T-helper 1 cell treated with Interleukin-12 subunit alpha and Interleukin-12 subunit beta and Interleukin-4 antibody, amounts not matched to agents 30 μg/mL and 1 μg/mL, for 36 hours (primary cell): ENCODE measurements around the gene ALS2CL.
"Not testable (repeated sequence)": the region's sequence is repeated elsewhere in the genome, so short reads cannot be mapped to it uniquely, and the experiment has no call there.

Experiments
- H3K27ac Mint-ChIP-seq: one replicate; pipeline ENCODE4 v1.8.0; 2021; ENCODE audit warnings: mild to moderate bottlenecking, mixed read lengths
- H3K27me3 Mint-ChIP-seq: one replicate; pipeline ENCODE4 v1.8.0; 2021; ENCODE audit warnings: low read depth, mixed read lengths
- H3K36me3 Mint-ChIP-seq: one replicate; pipeline ENCODE4 v1.8.0; 2021; ENCODE audit warnings: low read depth, mixed read lengths
- H3K4me1 Mint-ChIP-seq: one replicate; pipeline ENCODE4 v1.8.0; 2021; ENCODE audit warnings: low read depth, mixed read lengths
- H3K4me3 Mint-ChIP-seq: one replicate; pipeline ENCODE4 v1.8.0; 2021; ENCODE audit warnings: mild to moderate bottlenecking, moderate library complexity, mixed read lengths
- H3K9me3 Mint-ChIP-seq: one replicate; pipeline ENCODE4 v1.8.0; 2021; ENCODE audit warnings: mixed read lengths

Gene ALS2CL

GRCh38 chr3:46710671-46711295 is 17.3 kb upstream of the ALS2CL start:
- Mint-ChIP-seq H3K27ac (no peak overlapping the region), H3K4me3 (no peak overlapping the region), H3K9me3 (no peaks in the 10 kb centered on the region), H3K27me3 (no peaks in the 10 kb centered on the region), H3K4me1 (no peaks in the 10 kb centered on the region), H3K36me3 (no peaks in the 10 kb centered on the region)

GRCh38 chr3:46710229-46710628 is 16.8 kb upstream of the ALS2CL start:
- Mint-ChIP-seq H3K36me3 (no peaks in the 10 kb centered on the region), H3K4me3 (no peak overlapping the region), H3K27ac (no peak overlapping the region), H3K4me1 (no peaks in the 10 kb centered on the region), H3K9me3 (no peaks in the 10 kb centered on the region), H3K27me3 (no peaks in the 10 kb centered on the region)

DNA sequence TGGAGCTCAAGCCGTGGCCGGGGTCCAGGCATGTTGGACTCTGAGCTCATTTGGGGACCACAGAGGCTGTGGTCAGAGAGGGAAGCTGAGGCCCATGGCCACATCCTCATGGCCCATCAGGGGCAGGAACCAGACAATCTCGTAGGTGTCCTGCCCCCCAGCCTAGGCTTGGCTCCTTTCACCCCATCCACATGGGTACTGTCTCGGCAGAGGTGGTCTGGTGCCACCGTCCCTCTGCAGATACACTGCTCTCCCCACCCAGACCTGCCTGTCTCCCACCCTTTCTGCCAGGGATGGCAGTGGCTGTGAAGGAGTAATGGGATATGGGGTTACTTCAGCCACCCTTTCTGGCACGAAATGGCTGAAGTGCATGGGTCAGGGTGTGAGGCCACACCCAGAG is 16.2 kb upstream of the ALS2CL start:
- Mint-ChIP-seq H3K27ac (no peak overlapping the region), H3K4me3 (no peak overlapping the region), H3K9me3 (no peaks in the 10 kb centered on the region), H3K27me3 (no peaks in the 10 kb centered on the region), H3K4me1 (no peaks in the 10 kb centered on the region), H3K36me3 (no peaks in the 10 kb centered on the region)

DNA sequence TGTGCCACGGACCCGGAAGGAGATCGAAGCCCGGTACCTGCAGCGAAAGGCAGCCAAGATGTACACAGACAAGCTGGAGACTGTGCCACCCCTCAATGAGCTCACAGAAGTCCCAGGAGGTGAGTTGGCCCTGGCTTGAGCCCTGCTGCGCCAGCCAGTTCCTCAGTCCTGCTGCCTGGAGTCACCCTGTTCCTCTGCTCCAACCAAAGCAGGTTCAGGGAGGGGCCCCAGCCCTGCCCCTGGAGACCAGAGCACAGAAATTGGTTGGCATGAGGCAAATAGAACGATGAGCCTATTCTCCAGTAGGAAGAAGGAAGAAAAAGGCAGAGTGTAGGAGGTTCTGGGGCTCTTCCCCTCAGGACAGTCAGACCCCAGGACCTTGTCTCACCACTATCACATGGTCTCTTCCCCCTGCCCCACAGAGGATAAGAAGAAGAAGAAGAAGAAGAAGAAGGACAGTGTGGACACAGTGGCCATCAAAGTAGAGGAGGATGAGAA is 15.7 kb upstream of the ALS2CL start:
- H3K4me1 Mint-ChIP-seq = no peaks in the 10 kb centered on the region
- H3K9me3 Mint-ChIP-seq = no peaks in the 10 kb centered on the region
- H3K27me3 Mint-ChIP-seq = no peaks in the 10 kb centered on the region
- no peak overlapping the region for H3K27ac Mint-ChIP-seq
- no peaks in the 10 kb centered on the region for H3K36me3 Mint-ChIP-seq
- no peak overlapping the region for H3K4me3 Mint-ChIP-seq

- Mint-ChIP-seq H3K36me3 (no peaks in the 10 kb centered on the region), H3K9me3 (no peaks in the 10 kb centered on the region), H3K27me3 (peaks cover 4% of the 10 kb centered on the region), H3K27ac (no peak overlapping the region), H3K4me1 (no peaks in the 10 kb centered on the region), H3K4me3 (no peak overlapping the region)
These were observed 15.1 kb upstream of the ALS2CL start for GRCh38 chr3:46708401-46709156.

- no peak overlapping the region for H3K27ac Mint-ChIP-seq
- no peak overlapping the region for H3K4me3 Mint-ChIP-seq
- no peaks in the 10 kb centered on the region for H3K9me3 Mint-ChIP-seq
- H3K4me1 Mint-ChIP-seq = no peaks in the 10 kb centered on the region
- H3K27me3 Mint-ChIP-seq = peaks cover 5% of the 10 kb centered on the region
- no peaks in the 10 kb centered on the region for H3K36me3 Mint-ChIP-seq
These were observed 14.1 kb upstream of the ALS2CL start for GRCh38 chr3:46707601-46708011.

DNA sequence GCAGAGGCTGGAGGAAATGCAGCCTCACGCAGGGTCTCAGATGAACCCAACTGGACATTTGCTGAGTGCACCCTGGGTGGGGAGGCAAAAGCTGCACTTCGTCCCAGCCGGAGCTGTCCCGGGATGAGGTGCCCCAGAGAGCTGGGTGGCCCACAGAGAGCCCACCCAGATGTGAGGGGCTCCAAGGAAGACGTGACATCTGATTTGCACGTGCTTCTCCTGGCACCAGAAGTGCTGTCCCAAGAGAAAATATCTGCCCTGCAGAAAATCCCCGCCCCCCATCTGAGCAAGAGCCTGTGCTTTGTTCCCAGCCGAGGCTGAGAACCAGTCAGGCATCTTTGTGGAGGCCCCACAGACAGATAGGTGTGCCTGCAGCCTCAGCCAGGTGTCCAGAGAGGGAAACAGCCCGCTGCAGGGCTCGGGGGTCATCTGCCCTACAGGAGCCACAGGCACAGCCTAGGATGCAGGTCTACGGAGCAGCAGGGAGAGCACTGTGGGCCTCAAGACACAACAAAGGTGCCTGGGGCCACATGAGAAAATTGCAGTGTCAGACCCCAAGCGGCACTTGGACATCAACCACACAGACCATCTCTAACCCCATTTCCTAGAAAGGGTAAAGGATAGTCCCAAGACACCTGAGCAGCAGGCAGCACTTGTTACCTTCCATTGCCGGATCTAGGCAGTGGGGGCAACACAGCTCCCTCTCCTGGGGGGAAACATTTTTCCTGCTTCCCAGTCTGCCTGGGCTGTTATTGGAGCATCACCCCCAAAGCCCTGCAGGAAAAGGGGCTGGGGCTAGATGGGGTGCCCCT is 13.5 kb upstream of the ALS2CL start:
- H3K36me3 Mint-ChIP-seq = no peaks in the 10 kb centered on the region
- no peak overlapping the region for H3K4me3 Mint-ChIP-seq
- H3K4me1 Mint-ChIP-seq = no peaks in the 10 kb centered on the region
- peaks cover 11% of the 10 kb centered on the region for H3K27me3 Mint-ChIP-seq
- H3K9me3 Mint-ChIP-seq = no peaks in the 10 kb centered on the region
- H3K27ac Mint-ChIP-seq = no peak overlapping the region

- Mint-ChIP-seq H3K27me3 (peaks cover 17% of the 10 kb centered on the region), H3K27ac (no peak overlapping the region), H3K4me1 (peaks cover 1% of the 10 kb centered on the region), H3K36me3 (no peaks in the 10 kb centered on the region), H3K4me3 (no peak overlapping the region), H3K9me3 (no peaks in the 10 kb centered on the region)
These were observed 12.5 kb upstream of the ALS2CL start for GRCh38 chr3:46705751-46706552.

DNA sequence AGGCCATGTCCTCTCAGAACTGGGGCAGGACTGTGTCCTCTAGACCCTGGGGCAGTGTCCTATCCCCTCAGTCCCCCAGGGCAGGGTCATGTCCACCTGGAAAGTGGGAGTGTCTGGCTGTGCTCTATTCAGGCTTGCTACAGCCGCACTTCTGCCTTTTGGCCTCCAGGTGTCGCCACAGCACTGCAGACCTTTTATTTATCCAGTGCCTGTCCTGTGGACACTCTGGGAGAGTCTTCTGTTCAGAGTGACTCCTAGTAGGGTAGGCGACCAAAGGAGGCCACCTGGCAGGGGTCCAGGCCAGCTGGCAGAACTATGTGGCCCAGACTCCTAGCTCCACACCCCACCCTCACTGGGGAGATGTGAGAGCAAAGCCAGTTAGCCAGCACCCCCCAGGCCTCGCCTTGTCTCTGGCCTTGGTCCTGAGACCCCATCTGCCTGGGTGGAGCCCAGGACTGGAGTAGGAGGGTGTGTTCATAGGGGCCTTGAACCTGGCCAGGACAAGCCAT is 11.6 kb upstream of the ALS2CL start:
- no peaks in the 10 kb centered on the region for H3K36me3 Mint-ChIP-seq
- no peak overlapping the region for H3K27ac Mint-ChIP-seq
- peaks cover 1% of the 10 kb centered on the region for H3K4me1 Mint-ChIP-seq
- no peaks in the 10 kb centered on the region for H3K9me3 Mint-ChIP-seq
- H3K27me3 Mint-ChIP-seq = peaks cover 25% of the 10 kb centered on the region
- H3K4me3 Mint-ChIP-seq = no peak overlapping the region

DNA sequence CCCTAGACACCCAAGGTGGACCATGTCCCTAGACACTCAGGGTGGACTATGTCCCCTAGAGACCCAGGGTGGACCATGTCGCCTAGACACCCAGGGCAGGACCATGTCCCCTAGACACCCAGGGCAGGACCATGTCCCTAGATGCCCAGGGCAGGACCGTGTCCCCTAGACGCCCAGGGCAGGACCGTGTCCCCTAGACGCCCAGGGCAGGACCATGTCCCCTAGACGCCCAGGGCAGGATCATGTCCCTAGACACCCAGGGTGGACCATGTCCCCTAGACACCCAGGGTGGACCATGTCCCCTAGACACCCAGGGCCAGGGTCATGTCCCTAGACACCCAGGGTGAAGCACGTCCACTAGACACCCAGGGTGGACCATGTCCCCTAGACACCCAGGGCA is 10.9 kb upstream of the ALS2CL start:
- H3K36me3 Mint-ChIP-seq, H3K4me1 Mint-ChIP-seq, H3K9me3 Mint-ChIP-seq, H3K27ac Mint-ChIP-seq, H3K4me3 Mint-ChIP-seq: not testable (repeated sequence)
- H3K27me3 Mint-ChIP-seq = peaks cover 32% of the 10 kb centered on the region

DNA sequence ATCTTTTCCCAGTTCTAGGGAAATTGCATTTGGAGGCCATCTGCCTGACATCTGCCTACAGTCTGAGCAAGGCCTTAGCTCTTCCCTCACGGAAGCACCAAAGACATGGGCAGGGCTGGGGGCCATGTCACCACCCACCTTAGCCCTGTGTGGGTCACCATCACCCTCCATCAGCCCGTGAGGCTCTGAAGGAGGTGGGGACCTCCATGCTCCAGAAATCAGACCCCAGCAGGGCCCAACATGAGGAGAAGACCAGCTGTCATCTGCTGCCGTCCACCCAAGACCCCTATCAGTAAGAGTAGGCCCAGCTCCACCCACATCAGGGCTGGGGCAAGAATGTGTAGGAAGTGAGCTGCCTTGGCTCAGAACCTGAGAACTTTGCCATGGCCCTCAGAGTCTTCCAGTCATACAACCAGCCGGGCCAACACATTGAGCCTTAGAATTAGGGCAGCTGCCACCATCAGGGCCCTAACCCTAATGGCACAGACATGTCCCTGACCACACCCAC is 9.6 kb upstream of the ALS2CL start:
- Mint-ChIP-seq H3K36me3 (no peaks in the 10 kb centered on the region), H3K27me3 (peaks cover 35% of the 10 kb centered on the region), H3K4me1 (peaks cover 1% of the 10 kb centered on the region), H3K4me3 (no peak overlapping the region), H3K27ac (no peak overlapping the region), H3K9me3 (no peaks in the 10 kb centered on the region)

DNA sequence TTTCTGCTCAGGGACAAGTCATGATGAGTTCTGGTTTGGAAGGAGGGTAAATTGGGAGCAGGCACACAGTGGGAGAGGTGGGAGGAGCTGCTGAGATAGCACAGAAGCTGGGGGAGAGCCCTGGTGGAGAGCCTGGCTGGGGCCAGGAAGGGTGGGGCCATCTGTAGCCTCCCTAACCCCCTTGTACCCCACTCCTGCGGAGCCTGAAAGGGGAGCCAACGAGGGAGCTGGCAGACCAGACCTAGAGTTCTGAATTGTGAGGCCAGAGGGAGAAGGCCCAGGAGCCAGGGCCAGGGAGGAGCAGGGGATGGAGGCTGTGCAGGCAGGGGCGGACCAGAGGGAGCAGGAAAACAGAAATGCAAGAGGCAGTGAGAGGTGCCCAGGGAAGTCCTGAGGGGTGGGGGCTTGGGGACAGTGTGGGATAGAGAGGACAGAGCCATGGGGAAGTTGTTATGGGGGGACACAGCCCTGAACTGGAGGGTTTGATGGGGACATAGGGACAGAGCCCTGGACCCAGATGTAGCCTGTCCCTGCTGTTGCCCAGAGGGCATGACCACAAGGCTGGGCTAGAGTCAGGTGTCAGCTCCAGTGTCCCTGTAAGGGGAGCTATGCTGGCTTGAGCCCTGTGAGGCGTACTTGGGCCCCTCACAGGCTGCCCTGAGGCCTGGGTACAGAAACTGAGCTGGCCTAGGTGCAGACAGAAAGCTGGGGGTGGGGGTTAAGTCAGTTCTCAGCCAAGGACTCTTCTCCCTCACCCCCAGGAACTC is 8.9 kb upstream of the ALS2CL start:
- H3K27ac Mint-ChIP-seq = no peak overlapping the region
- no peaks in the 10 kb centered on the region for H3K36me3 Mint-ChIP-seq
- H3K4me3 Mint-ChIP-seq = no peak overlapping the region
- H3K27me3 Mint-ChIP-seq = peaks cover 35% of the 10 kb centered on the region
- peaks cover 1% of the 10 kb centered on the region for H3K4me1 Mint-ChIP-seq
- H3K9me3 Mint-ChIP-seq = no peaks in the 10 kb centered on the region

- no peaks in the 10 kb centered on the region for H3K9me3 Mint-ChIP-seq
- H3K27me3 Mint-ChIP-seq = peaks cover 35% of the 10 kb centered on the region
- no peak within 1 kb of the TSS for H3K27ac Mint-ChIP-seq
- no peak within 1 kb of the TSS for H3K4me3 Mint-ChIP-seq
- peaks cover 1% of the 10 kb centered on the region for H3K4me1 Mint-ChIP-seq
- H3K36me3 Mint-ChIP-seq = no peaks in the 10 kb centered on the region
These were observed 7.9 kb upstream of the ALS2CL start, which contains the start of gene TMIE for GRCh38 chr3:46701181-46701939. Gene TMIE, plus strand, starts transcription at chr3:46701392. Its CDS starts 96 bp downstream, at chr3:46701488.
